AG10803 (cell line): ENCODE measurements around the gene SIM2.

Experiments
- DNase-seq: peaks from one replicate; pipeline ENCODE4 v3.0.0; 2010; ENCODE audit warnings: low read depth
- H3K4me3 ChIP-seq: 2 replicates; pipeline ENCODE4 v1.5.1; 2011; ENCODE audit warnings: mild to moderate bottlenecking, low read length, control low read depth
- CTCF ChIP-seq: conservative IDR thresholded peaks from 2 replicates; pipeline ENCODE4 v1.5.1; 2011; ENCODE audit warnings: mild to moderate bottlenecking, low read length, control low read depth, inconsistent platforms

Gene SIM2

GRCh38 chr21:36788120-36788638 lies 89.3 kb downstream of the SIM2 start:
- no peak for DNase-seq
- H3K4me3 ChIP-seq, result no peak overlapping the region
- TF ChIP-seq CTCF, result no peak

GRCh38 chr21:36790616-36791015 lies 91.7 kb downstream of the SIM2 start:
- no peak for TF ChIP-seq CTCF
- no peak overlapping the region for H3K4me3 ChIP-seq
- DNase-seq, result no peak

- DNase-seq, result no peak
- TF ChIP-seq CTCF, result no peak
- no peak overlapping the region for H3K4me3 ChIP-seq
These were observed 92.3 kb downstream of the SIM2 start for GRCh38 chr21:36791180-36791579.

- no peak for DNase-seq
- H3K4me3 ChIP-seq, result no peak overlapping the region
- TF ChIP-seq CTCF, result no peak
These were observed 93.0 kb downstream of the SIM2 start for GRCh38 chr21:36791695-36792470.

DNA sequence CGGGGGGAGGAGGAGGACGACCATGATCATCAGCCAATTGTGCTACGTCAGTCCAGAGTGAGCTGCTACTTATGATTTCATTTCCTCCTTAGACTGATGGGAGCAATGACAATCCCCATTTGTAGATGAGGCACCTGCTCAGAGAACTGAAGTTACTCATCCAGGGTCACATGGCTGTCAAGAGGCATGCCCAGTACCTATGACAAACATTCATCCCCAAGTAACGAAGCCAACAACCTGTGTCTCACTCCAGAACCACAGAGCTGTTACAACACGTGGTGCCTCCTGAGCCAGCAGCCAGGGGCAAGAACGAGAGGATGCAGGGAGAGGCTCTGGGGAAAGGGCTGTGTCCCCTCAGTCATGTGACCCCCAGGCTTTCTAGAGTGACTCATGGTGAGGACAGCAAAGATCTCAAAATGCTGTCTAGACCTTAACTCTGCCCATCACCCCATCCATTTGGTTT lies 93.6 kb downstream of the SIM2 start:
- no peak for DNase-seq
- H3K4me3 ChIP-seq, result no peak overlapping the region
- no peak for TF ChIP-seq CTCF

- DNase-seq, result no peak
- TF ChIP-seq CTCF, result no peak
- no peak overlapping the region for H3K4me3 ChIP-seq
These were observed 97.2 kb downstream of the SIM2 start for GRCh38 chr21:36796070-36796469.

DNA sequence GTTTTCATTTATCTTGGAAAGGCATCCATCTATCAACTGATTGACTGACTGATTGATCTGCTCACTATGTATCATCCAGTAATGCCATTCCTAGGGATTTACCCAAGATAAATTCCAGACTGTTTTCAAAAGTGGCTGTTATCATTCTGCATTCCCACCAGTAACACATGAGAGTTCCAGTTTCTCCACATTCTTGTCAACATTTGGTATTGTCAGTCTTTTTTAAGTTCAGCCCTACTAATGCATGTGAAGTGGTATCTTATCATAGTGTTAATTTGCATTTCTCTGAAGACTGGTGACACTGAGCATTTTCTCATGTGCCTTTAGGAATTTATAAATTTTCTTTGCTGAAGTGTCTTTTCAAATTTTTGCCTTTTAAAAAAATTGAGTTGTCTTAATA lies 99.6 kb downstream of the SIM2 start:
- no peak overlapping the region for H3K4me3 ChIP-seq
- TF ChIP-seq CTCF, result no peak
- DNase-seq, result no peak
